ENCODE measurements around the gene ABCA4.

- TF ChIP-seq, protein P1, sequence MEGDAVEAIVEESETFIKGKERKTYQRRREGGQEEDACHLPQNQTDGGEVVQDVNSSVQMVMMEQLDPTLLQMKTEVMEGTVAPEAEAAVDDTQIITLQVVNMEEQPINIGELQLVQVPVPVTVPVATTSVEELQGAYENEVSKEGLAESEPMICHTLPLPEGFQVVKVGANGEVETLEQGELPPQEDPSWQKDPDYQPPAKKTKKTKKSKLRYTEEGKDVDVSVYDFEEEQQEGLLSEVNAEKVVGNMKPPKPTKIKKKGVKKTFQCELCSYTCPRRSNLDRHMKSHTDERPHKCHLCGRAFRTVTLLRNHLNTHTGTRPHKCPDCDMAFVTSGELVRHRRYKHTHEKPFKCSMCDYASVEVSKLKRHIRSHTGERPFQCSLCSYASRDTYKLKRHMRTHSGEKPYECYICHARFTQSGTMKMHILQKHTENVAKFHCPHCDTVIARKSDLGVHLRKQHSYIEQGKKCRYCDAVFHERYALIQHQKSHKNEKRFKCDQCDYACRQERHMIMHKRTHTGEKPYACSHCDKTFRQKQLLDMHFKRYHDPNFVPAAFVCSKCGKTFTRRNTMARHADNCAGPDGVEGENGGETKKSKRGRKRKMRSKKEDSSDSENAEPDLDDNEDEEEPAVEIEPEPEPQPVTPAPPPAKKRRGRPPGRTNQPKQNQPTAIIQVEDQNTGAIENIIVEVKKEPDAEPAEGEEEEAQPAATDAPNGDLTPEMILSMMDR (IDR thresholded peaks at IDR 0.05) = no peak
- TF ChIP-seq POLR2A (IDR thresholded peaks at IDR 0.05) (no peak), POLR2AphosphoS5 (IDR thresholded peaks at IDR 0.05) (no peak), EP300 (IDR thresholded peaks at IDR 0.05) (no peak)
Measured at GRCh38 chr1:94014087-94014486, 106.9 kb downstream of the ABCA4 start.
